ENCODE measurements around the gene SLC25A38.

The SLC25A38 gene

DNA sequence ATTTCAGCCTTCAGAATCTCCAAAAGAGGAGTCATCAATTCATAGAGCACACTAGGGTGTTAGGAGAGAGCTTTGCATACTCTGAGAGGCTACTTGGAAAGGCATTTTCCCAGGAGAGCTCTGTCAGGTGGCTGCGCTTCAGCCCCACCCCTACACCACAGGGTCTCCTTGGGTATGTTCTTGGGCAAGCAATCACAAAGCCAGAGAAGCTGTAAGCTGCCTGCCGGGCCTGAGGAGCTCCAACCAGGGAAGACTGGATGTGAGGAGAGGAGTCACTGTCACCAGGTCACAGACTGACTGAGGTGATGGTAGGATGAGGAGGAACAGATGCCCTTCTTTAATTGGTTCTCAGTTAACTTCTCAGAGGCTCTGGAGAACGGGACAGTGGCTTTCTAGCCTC, 13.5 kb downstream of the SLC25A38 start:
- DNase-seq (ENCODE audit: extremely low read depth, low read depth) = no peak
- H3K4me3 ChIP-seq (replicated peaks; ENCODE audit: low read depth, low read length) = no peak overlapping the region
- TF ChIP-seq, protein P1, sequence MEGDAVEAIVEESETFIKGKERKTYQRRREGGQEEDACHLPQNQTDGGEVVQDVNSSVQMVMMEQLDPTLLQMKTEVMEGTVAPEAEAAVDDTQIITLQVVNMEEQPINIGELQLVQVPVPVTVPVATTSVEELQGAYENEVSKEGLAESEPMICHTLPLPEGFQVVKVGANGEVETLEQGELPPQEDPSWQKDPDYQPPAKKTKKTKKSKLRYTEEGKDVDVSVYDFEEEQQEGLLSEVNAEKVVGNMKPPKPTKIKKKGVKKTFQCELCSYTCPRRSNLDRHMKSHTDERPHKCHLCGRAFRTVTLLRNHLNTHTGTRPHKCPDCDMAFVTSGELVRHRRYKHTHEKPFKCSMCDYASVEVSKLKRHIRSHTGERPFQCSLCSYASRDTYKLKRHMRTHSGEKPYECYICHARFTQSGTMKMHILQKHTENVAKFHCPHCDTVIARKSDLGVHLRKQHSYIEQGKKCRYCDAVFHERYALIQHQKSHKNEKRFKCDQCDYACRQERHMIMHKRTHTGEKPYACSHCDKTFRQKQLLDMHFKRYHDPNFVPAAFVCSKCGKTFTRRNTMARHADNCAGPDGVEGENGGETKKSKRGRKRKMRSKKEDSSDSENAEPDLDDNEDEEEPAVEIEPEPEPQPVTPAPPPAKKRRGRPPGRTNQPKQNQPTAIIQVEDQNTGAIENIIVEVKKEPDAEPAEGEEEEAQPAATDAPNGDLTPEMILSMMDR (IDR thresholded peaks at IDR 0.05; ENCODE audit: low read depth, low read length, missing control alignments) = no peak

DNA sequence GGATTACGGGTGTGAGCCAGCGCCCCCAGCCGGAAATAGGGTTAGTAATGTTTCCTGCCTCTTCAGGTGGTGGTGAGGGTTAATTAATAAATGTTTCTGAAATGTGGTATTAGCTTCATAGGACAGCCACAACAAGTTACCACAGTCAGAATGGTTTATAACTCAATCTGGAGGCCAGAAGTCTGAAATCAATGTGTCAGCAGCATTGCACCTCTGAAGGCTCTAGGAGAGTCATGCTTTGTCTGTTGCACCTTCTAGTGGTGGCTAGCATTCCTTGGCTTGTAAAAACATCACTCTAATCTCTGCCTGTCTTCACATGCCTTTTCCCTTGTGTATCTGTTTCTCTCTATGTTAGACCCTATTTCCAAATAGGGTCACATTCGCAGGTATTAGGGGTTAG, 15.5 kb downstream of the SLC25A38 start:
- no peak for DNase-seq (ENCODE audit: extremely low read depth, low read depth)
- TF ChIP-seq, protein P1 (IDR thresholded peaks at IDR 0.05; ENCODE audit: low read depth, low read length, missing control alignments) = no peak
- H3K4me3 ChIP-seq (replicated peaks; ENCODE audit: low read depth, low read length) = no peak overlapping the region

DNA sequence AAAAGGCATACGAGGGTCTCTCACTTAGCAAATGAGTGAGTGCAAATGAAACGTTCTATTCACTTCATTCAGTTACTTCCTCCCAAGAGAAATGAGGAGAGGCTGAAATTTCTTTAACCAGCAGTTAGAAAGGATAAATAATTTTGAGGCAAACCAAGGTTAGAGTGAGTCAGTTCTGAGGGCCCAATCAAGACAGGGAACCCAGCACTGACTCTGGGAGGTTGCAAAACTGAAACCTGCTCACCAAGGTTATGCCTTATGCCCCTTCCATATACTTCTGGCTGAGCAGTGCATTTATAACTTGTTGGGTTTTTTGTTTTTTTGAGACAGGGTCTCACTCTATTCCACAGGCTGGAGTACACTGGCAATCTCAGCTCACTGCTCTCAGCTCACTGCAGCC, 18.8 kb downstream of the SLC25A38 start:
- TF ChIP-seq, protein P1 (IDR thresholded peaks at IDR 0.05; ENCODE audit: low read depth, low read length, missing control alignments) = no peak
- no peak for DNase-seq (ENCODE audit: extremely low read depth, low read depth)
- H3K4me3 ChIP-seq (replicated peaks; ENCODE audit: low read depth, low read length) = no peak overlapping the region

DNA sequence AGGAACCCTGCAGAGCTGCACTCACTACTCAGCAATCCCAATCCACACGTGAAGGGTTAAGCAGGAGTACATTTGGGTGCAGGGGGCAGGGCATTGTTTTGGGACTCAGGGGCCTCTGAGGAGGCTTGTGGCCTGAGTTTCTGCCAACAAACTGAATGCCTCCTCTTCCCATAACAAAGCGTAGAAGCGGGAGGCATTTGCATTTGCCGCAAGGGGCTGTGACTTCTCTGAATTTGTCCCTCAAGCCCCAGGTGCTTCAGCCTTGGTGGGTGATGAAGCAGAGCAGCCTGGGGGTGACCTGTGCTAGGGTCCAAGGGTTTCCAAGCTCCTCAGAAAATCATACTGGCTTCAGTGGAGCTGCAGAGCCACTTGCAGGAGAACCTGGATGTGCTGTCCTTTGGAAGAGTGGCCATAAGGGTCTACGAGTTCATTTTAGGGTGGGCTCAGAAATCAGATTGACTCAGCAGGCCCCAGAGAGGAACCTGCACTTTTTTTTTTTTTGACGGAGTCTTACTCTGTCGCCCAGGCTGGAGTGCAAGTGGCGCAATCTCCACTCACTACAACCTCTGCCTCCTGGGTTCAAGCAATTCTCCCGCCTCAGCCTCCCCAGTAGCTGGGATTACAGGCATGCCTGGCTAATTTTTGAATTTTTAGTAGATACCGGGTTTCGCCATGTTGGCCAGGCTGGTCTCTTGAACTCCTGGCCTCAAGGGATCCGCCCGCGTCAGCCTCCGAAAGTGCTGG, 21.9 kb downstream of the SLC25A38 start:
- DNase-seq (ENCODE audit: extremely low read depth, low read depth) = no peak
- peak overlapping the region; percentile 68 for H3K4me3 ChIP-seq (replicated peaks; ENCODE audit: low read depth, low read length)
- TF ChIP-seq, protein P1 (IDR thresholded peaks at IDR 0.05; ENCODE audit: low read depth, low read length, missing control alignments) = no peak

- TF ChIP-seq, protein P1 (IDR thresholded peaks at IDR 0.05; ENCODE audit: low read depth, low read length, missing control alignments) = no peak
- H3K4me3 ChIP-seq (replicated peaks; ENCODE audit: low read depth, low read length) = peak overlapping the region; percentile 68
- DNase-seq (ENCODE audit: extremely low read depth, low read depth) = no peak
Observed at GRCh38 chr3:39405687-39406367, 22.7 kb downstream of the SLC25A38 start.

DNA sequence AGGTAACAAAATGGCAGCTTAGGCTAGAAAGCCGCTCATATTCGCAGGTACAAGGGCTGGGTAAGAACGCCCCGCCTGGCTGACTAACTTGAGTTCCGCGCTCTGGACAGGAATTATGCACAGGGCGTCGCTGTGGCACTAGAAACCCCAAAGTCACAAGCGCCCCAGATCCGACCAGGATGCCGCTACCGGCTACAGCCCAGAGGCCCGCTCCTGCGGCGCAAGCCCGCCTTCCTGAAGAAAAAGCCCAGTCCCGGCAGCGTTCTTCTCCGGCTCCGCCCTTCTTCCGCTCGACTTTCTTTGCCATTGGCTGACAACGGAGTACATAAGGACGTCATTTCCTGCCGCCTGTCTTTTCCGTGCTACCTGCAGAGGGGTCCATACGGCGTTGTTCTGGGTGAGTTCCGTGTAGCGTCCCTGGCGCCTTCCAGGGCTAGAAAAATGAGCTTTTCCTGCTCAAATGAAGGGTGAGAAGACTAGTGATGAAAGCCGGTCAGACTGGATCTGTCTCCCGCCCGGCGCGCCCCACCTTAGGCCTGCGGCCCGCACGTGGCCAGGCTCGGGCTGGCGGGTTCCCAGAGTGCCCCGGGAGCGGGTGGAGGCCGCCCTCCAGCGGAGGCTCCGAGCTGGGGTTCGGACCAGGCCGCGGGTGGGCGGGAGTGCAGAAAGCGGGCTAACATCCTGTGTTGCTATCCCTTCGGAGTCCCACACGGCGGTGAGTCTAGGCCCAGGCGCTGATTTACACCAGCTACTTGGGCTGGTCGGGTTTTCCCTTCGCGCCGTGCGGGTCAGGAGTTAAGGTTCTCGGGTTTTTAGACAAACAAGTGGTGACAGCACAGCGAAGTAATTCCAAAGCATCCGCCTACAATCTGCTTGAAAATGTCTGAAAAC, 23.4 kb downstream of the SLC25A38 start, which contains the start of gene RPSA:
Gene RPSA (plus strand): TSS at position 353 of the 891 bp plus-strand sequence. CDS start 934 bp downstream, outside the sequence.
- TF ChIP-seq, protein P1 (IDR thresholded peaks at IDR 0.05; ENCODE audit: low read depth, low read length, missing control alignments) = peak; percentile 12
- peak within 1 kb of the TSS; percentile 68 for H3K4me3 ChIP-seq (replicated peaks; ENCODE audit: low read depth, low read length)
- DNase-seq (ENCODE audit: extremely low read depth, low read depth) = peak; percentile 95
